ENCODE measurements around the gene DZIP1.

Gene DZIP1

DNA sequence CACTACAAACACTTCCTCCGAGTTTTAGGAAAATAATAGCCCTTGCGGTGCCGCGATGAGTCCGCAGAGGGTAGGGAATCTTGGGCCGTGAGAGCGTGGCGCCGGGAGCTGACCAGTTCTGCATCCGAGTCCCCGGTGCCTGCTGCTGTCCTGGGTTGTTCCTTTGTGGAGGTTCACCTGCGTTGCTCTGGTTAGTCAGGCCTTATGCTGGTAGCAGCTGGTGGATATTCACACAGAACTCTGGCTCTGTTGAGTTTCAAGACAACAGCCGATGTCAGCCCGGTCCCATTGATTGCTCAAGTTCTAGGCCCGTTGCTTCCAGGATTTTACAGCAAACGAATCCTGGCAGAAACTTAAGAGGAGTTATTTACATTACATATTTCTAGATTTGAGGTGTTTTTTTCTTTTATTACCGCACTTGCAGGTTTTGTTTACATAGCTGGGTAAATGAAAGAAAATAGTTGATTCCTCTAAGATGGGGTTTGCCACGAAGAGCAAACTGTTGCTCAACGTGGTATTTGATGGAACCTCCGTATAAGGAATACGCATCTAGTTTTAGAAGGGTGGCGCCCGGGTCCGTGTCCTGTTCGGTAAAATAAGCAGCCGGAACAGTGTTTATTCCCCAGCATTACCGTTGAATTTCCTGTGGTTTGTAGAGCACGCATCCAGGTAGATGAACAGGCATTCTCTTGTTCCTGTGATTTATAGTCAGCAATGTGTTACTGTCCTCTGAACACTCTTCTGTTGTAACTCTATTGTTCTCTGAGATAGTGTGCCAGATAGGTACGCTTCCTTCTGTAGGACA, 90.7 kb downstream of the DZIP1 start:
- H3K4me2 ChIP-seq, result no peak overlapping the region
- H4K20me1 ChIP-seq, result no peaks in the 10 kb centered on the region
- no peak overlapping the region for H3K4me3 ChIP-seq
- no peak overlapping the region for H3K9ac ChIP-seq
- H3K4me1 ChIP-seq, result no peaks in the 10 kb centered on the region
- no peaks in the 10 kb centered on the region for H3K36me3 ChIP-seq
- no peak overlapping the region for H3K27ac ChIP-seq
- no peak for TF ChIP-seq Cebpa-rat (IDR thresholded peaks at IDR 0.05)
- no peaks in the 10 kb centered on the region for H3K27me3 ChIP-seq
- H3K9me3 ChIP-seq, result peaks cover 20% of the 10 kb centered on the region

DNA sequence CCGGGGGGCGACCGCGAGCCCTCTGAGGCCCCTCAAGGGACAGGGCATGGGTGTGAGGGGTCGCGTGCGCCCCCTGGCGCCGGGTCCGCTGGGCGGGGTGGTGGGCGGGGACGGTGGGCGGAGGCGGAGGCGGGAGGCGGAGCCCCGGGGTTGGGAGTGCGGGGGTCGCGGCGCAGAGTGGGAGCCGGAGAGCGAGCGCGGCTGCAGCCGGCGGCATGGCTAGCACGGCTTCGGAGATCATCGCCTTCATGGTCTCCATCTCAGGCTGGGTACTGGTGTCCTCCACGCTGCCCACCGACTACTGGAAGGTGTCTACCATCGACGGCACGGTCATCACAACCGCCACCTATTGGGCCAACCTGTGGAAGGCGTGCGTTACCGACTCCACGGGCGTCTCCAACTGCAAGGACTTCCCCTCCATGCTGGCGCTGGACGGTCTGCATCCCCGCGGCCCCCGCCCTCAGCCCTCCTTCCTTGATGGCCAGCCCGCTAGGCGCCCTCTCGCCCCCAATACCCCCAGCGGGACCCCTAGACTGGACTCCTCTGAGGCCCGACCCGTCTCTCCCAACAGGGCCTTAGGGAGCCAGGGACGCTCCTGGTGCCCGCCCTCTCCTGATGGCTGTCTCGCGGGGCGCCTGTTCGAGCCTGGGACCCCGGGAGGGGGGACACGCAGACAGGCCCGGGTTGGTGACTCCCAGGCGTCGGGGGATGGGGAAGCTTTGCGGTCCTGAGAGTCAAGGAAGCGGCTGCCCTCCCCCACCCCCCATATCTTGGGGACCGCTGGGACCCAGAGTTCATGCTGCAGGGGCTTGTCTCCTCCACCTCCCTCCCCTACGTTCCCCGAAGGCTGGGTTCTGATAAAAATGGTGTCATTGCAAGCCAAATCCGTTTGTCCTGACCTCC, 91.7 kb downstream of the DZIP1 start, which contains the start of gene CLDN10:
TSS of gene CLDN10 (plus strand) at position 182 of the 903 bp plus-strand sequence. CDS start at position 216, 34 bp downstream.
- Histone ChIP-seq H3K9ac (no peak within 1 kb of the TSS), H3K4me2 (no peak within 1 kb of the TSS)
- TF ChIP-seq Cebpa-rat (IDR thresholded peaks at IDR 0.05), result no peak

DNA sequence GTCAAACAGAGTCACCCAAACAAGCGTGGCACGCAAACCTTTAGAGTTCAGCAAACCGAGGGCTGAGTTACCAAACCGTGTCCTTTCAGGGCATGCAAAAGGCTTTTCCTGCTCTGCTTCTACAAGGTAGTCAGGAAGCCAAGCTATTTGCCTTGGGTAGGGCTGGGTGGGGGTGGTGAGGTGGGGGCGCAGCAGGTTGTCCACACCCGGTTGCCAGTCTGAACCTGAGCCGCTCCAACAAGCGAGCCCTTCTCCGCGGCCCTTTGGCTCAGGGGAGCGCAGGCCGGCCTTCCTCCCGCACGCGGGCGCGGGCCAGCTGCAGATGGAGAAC, 92.3 kb downstream of the DZIP1 start:
- H3K9ac ChIP-seq, result no peak overlapping the region
- H3K4me3 ChIP-seq, result no peak overlapping the region
- H3K4me2 ChIP-seq, result no peak overlapping the region
- no peaks in the 10 kb centered on the region for H3K4me1 ChIP-seq
- H3K27me3 ChIP-seq, result no peaks in the 10 kb centered on the region
- no peaks in the 10 kb centered on the region for H3K36me3 ChIP-seq
- H4K20me1 ChIP-seq, result no peaks in the 10 kb centered on the region
- TF ChIP-seq Cebpa-rat (IDR thresholded peaks at IDR 0.05), result no peak
- no peak overlapping the region for H3K27ac ChIP-seq
- peaks cover 20% of the 10 kb centered on the region for H3K9me3 ChIP-seq

More for the DNA sequence above, 91.7 kb downstream of the DZIP1 start, which contains the start of gene CLDN10:
- Histone ChIP-seq H3K4me3 (no peak within 1 kb of the TSS), H3K27me3 (no peaks in the 10 kb centered on the region), H3K27ac (no peak within 1 kb of the TSS), H3K4me1 (no peaks in the 10 kb centered on the region), H3K36me3 (no peaks in the 10 kb centered on the region), H4K20me1 (no peaks in the 10 kb centered on the region), H3K9me3 (peaks cover 20% of the 10 kb centered on the region)

DNA sequence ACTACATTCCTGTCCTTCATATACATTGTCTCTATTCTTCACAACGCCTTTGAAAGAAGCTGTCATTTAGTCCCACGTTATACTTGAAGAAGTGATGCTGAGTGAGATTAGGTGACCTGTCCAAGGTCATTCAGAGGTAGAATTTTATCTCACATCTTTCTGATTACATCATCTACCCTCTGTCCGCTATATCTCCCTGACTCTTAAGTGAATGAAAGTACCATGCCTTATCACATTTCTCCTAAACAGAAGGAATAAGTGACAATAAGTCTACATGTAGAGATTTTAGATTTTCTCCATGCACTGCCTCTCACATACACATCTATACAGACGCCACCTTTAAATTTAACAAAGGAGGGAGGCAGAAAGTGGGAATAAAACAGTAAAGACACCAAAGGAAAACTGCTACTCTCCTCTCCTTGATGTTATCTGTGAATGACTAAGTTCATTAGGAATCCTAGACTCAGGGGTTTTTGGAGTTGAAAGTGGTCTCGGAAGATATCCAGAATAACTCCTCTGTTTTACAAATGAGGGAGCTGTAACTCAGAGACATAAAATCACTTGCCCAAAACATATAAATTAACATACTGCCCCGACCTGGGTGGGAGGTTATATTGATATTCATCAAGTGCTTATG, 96.9 kb downstream of the DZIP1 start:
- Histone ChIP-seq H3K27ac (no peak overlapping the region), H3K4me2 (no peak overlapping the region), H3K9ac (no peak overlapping the region), H3K4me1 (no peaks in the 10 kb centered on the region), H3K36me3 (no peaks in the 10 kb centered on the region), H3K4me3 (no peak overlapping the region), H3K27me3 (no peaks in the 10 kb centered on the region), H4K20me1 (no peaks in the 10 kb centered on the region), H3K9me3 (peaks cover 4% of the 10 kb centered on the region; the same call in 1 of the 2 replicates)
- no peak for TF ChIP-seq Cebpa-rat (IDR thresholded peaks at IDR 0.05)

DNA sequence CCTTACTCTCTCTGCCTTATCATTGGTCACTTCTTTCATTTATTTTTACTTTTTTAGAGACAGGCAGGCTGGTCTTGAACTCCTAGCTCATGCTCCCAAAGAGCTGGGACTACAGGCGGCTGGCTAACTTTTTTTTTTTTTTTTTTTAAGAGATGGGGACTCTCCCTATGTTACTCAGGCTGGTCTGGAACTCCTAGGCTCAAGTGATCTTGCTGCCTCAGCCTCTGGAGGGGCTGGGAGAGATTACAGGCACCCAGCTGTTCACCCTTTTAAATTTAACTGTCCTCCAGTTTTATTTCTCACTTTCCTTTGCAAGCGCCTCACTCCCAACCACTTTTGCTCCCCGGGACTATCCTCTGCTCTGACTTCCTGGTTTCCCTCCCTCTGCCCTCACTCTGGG, 97.6 kb downstream of the DZIP1 start:
- H3K9me3 ChIP-seq, result no peaks in the 10 kb centered on the region
- no peak for TF ChIP-seq Cebpa-rat (IDR thresholded peaks at IDR 0.05)
- H3K4me2 ChIP-seq, result no peak overlapping the region

DNA sequence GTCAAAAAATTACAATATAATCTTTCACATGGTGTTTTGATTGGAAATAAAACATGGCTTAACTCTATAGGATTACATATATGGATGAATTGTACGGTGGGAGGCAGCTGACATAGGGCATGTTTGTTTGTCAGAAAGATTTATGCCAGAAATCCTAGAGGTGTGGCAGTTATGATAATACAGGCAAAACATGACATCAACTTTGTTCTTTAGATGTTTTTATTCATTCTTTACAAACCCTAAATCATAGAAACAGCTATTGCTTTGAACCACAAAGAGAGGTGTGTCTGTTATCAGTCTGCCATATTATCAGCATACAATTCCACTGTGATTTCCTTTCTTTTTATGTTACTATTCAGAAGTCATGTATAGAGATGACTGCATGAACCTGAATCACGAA, 100.2 kb downstream of the DZIP1 start:
- no peak for TF ChIP-seq Cebpa-rat (IDR thresholded peaks at IDR 0.05)
- H3K4me2 ChIP-seq, result no peak overlapping the region

More for the DNA sequence above, 97.6 kb downstream of the DZIP1 start:
- Histone ChIP-seq H3K4me1 (no peaks in the 10 kb centered on the region), H3K9ac (no peak overlapping the region), H3K4me3 (no peak overlapping the region), H3K27ac (no peak overlapping the region), H4K20me1 (no peaks in the 10 kb centered on the region), H3K27me3 (no peaks in the 10 kb centered on the region), H3K36me3 (no peaks in the 10 kb centered on the region)

DNA sequence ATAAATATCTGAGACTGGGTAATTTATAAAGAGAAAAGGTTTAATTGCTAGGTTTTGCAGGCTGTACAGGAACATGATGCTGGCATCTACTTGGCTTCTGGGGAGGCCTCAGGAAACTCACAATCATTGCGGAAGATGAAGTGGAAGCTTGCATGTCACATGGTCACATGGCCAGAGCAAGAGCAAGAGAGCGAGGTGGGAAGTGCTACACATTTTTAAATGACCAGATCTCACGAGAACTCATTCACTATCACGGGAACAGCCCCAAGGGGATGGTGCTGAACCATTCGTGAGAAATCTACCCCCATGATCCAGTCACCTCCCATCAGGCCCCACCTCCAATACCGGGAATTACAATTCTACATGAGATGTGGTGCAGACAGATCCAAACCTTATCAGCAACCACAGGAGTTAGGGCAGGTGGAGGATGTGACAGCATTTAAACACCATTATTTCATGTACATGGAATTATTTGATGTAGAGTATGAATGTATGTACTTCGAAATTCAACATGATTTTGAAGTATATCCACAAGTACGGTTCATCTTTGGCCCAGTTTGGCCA, 102.5 kb downstream of the DZIP1 start:
- H3K4me1 ChIP-seq, result peaks cover 9% of the 10 kb centered on the region
- no peaks in the 10 kb centered on the region for H3K36me3 ChIP-seq
- no peak overlapping the region for H3K27ac ChIP-seq
- H3K9ac ChIP-seq, result no peak overlapping the region
- no peak overlapping the region for H3K4me2 ChIP-seq
- H3K4me3 ChIP-seq, result no peak overlapping the region
- no peaks in the 10 kb centered on the region for H3K27me3 ChIP-seq
- no peaks in the 10 kb centered on the region for H4K20me1 ChIP-seq
- no peaks in the 10 kb centered on the region for H3K9me3 ChIP-seq
- TF ChIP-seq Cebpa-rat (IDR thresholded peaks at IDR 0.05), result no peak

More for the DNA sequence above, 100.2 kb downstream of the DZIP1 start:
- Histone ChIP-seq H4K20me1 (no peaks in the 10 kb centered on the region), H3K9me3 (no peaks in the 10 kb centered on the region), H3K27me3 (no peaks in the 10 kb centered on the region), H3K4me3 (no peak overlapping the region), H3K36me3 (no peaks in the 10 kb centered on the region), H3K9ac (no peak overlapping the region), H3K4me1 (peaks cover 9% of the 10 kb centered on the region), H3K27ac (no peak overlapping the region)

DNA sequence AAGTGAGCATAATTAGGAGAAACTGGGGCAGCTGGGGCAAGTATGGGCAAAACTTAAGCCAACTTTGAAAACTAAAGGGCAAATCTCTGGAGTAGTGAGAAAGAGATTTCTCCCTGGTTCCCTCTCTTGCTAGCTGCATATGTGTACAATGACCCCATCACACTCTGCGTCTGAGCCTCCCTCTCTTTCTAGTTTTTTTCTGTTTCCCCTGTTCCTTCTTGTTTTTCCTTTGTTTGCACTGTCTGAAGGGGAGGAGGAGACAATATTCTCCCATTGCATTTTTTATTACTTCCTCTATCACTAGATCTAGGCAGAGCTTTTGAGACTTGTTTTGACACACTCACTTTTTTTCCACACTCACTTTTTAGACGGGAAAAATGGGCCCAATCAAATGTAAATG, 103.2 kb downstream of the DZIP1 start:
- H3K4me3 ChIP-seq, result no peak overlapping the region

DNA sequence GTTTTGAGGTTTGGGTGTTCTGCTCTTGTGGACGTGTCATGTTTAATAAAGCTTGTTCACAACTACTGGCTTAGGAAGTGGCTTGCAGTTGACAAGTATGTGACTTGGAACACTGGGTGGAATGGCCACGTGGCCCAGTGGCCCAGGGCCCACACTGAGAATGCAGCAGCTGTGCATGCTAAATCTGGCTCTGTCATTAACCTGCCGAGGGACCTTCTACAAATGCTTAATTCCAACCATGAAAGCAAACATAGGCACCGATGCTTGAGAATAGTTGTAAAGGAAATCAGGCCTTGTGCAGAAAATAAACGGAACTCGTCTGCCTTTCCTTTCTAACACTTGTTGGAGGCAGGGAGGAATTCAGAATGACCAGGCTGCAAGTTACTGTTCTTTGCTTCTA, 103.6 kb downstream of the DZIP1 start:
- no peaks in the 10 kb centered on the region for H3K36me3 ChIP-seq
- peaks cover 9% of the 10 kb centered on the region for H3K4me1 ChIP-seq
- no peak for TF ChIP-seq Cebpa-rat (IDR thresholded peaks at IDR 0.05)
- no peaks in the 10 kb centered on the region for H3K9me3 ChIP-seq
- no peak overlapping the region for H3K27ac ChIP-seq
- H3K4me3 ChIP-seq, result no peak overlapping the region
- no peak overlapping the region for H3K9ac ChIP-seq
- no peaks in the 10 kb centered on the region for H4K20me1 ChIP-seq
- H3K4me2 ChIP-seq, result peak overlapping the region; percentile 47
- H3K27me3 ChIP-seq, result no peaks in the 10 kb centered on the region

More for the DNA sequence above, 103.2 kb downstream of the DZIP1 start:
- TF ChIP-seq Cebpa-rat (IDR thresholded peaks at IDR 0.05), result no peak
- Histone ChIP-seq H3K4me2 (peak overlapping the region; percentile 47), H3K9ac (no peak overlapping the region), H3K4me1 (peaks cover 9% of the 10 kb centered on the region), H4K20me1 (no peaks in the 10 kb centered on the region), H3K27me3 (no peaks in the 10 kb centered on the region), H3K9me3 (no peaks in the 10 kb centered on the region), H3K27ac (no peak overlapping the region), H3K36me3 (no peaks in the 10 kb centered on the region)

Data from BLaER1 (cell line).